OCI-LY3 (cell line): ENCODE results near the gene MICALL2.

Source experiments
- H2AFZ ChIP-seq: fragments of 200-600, 300-600 bp; shearing (Covaris generic); 2 replicates; pipeline ENCODE4 v1.6.0; 2014; ENCODE audit warnings: antibody characterized with exemption, low read depth, low read length
- H3K27ac ChIP-seq: fragments of 200-600, 300-600 bp; sonication (generic); 2 replicates; pipeline ENCODE4 v1.5.1; 2014; ENCODE audit warnings: mild to moderate bottlenecking, low read length, moderate library complexity, mixed read lengths
- H3K27me3 ChIP-seq: fragments of 200-600, 300-600 bp; sonication (generic); 2 replicates; pipeline ENCODE4 v1.6.1; 2014; ENCODE audit warnings: low read depth, low read length, mixed read lengths
- H3K36me3 ChIP-seq: fragments of 200-600, 300-600 bp; sonication (generic); replicated peaks from 2 replicates; pipeline ENCODE3; 2014; ENCODE audit warnings: low read depth, low read length, mixed read lengths
- H3K4me1 ChIP-seq: fragments of 300-600, 200-600 bp; sonication (generic); 2 replicates; pipeline ENCODE4 v1.6.1; 2014; ENCODE audit warnings: low read length, mixed read lengths
- H3K4me2 ChIP-seq: fragments of 200-600, 300-600 bp; sonication (generic); 2 replicates; pipeline ENCODE4 v1.6.1; 2014; ENCODE audit warnings: low read length, mixed read lengths
- H3K4me3 ChIP-seq: fragments of 300-600, 200-600 bp; sonication (generic); 2 replicates; pipeline ENCODE4 v1.5.1; 2014; ENCODE audit warnings: antibody characterized with exemption, mild to moderate bottlenecking, low read length, moderate library complexity
- H3K79me2 ChIP-seq: fragments of 300-600, 200-600 bp; shearing (Covaris generic); 2 replicates; pipeline ENCODE4 v1.6.1; 2014; ENCODE audit warnings: mild to moderate bottlenecking, low read length, mixed read lengths
- H3K9ac ChIP-seq: fragments of 300-600, 200-600 bp; shearing (Covaris generic); 2 replicates; pipeline ENCODE4 v1.6.0; 2014; ENCODE audit warnings: mild to moderate bottlenecking, low read length, moderate library complexity
- H3K9me3 ChIP-seq: fragments of 200-600, 300-600 bp; shearing (Covaris generic); 2 replicates; pipeline ENCODE4 v1.6.1; 2014; ENCODE audit warnings: low read length, mixed read lengths; ENCODE audit not compliant: insufficient read depth
- H4K20me1 ChIP-seq: fragments of 200-600, 300-600 bp; sonication (generic); 2 replicates; pipeline ENCODE4 v1.6.1; 2016; ENCODE audit warnings: low read length, mixed read lengths; ENCODE audit not compliant: insufficient read depth
- EZH2phosphoT487 ChIP-seq: fragments of 200-600 bp; shearing (Covaris generic); IDR thresholded peaks from 2 replicates; pipeline ENCODE4 v1.6.1; 2018; ENCODE audit warnings: antibody characterized with exemption, mixed run types, low read depth
- TF ChIP-seq, protein P1 (sequence below): fragments of 200-600, 300-600 bp; sonication (generic); IDR thresholded peaks from 2 replicates; pipeline ENCODE4 v1.5.1; 2014; ENCODE audit warnings: antibody characterized with exemption, low read length, low read depth

The MICALL2 gene

DNA sequence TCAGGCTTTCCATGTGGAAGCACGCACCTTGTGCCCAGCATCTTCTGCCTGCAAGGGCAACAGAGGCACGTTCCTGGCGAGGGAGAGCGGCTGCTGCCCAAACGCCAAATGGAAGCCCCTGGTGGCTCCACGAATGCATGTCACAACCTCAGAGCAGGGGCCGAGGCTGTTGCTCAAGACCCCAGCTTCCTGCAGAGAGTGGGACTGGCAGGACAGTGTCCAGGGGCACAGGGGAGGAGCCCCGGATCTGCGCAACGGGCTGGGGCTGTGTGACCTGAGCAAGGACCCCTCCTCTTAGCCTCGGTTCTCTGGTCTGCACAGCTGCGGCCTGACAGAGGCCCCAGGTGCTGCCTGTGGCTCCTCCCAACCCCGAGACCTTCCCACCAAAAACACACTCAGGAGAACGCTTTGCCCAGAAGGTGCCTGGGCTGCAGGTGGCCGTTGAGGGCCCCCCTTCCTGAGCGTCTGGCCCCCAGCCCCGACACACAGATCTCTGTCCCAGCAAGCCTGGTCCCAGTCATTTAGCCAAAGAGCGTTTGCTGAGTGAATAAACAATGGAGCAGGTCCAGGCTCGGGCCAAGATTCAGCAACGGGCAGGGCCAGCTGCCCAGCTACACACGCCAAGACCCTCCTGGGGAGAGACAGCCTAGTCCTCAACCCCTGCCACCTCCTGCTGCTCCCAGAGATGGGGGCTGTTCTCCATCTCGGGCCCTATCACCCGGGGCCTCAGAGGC lies 1.2 kb downstream of the MICALL2 start:
- no peak overlapping the region for H2AFZ ChIP-seq
- no peak overlapping the region for H3K27ac ChIP-seq
- no peaks in the 10 kb centered on the region for H3K4me1 ChIP-seq

DNA sequence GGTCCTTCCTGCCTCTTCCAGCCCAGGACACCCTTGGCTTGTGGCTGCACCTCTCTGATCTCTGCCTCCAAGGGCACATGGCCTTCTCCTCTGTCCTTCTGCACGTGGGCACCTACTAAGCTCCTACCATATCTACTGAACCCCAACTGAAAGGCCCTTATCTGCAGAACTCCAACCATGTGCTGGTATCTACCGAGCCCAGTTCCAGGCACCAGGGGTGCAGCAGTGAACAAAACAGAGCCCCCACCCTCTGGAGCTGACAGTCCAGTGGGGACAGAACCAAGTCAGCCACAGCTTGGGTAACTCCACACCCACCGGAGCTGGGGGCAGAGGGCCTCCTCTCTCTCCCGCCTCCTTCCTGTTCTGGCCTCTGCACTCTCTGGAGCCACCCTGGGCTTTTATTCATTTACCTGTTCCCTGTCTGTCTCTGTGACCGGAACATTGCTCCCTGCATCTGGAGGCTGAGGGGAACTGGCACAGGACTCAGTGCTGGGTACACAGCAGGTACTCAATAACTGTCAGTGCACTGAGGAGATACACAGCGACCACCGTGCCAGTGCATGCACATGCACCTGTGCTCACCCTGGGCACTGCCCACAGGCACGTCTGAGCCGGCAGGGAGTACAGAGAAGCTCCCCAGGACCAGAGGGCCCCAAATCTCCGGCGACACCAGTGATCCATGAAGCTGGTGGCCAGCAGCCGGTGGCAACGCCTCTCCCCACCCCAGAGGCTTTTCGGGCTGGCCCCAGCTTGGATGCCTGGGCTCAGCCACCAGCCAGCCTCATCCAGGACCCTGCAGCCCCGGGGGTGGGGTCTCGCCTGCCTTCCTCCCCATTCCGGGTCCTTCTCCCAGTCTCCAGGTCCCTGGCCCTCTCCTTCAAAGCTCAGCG lies 2.0 kb downstream of the MICALL2 start:
- Histone ChIP-seq H3K4me1 (no peaks in the 10 kb centered on the region), H2AFZ (no peak overlapping the region), H4K20me1 (no peaks in the 10 kb centered on the region), H3K9ac (no peak overlapping the region), H3K4me2 (no peak overlapping the region), H3K9me3 (no peaks in the 10 kb centered on the region), H3K36me3 (no peaks in the 10 kb centered on the region), H3K27ac (no peak overlapping the region), H3K79me2 (no peaks in the 10 kb centered on the region), H3K4me3 (no peak overlapping the region), H3K27me3 (no peaks in the 10 kb centered on the region)
- no peak for TF ChIP-seq EZH2phosphoT487
- TF ChIP-seq, protein P1, sequence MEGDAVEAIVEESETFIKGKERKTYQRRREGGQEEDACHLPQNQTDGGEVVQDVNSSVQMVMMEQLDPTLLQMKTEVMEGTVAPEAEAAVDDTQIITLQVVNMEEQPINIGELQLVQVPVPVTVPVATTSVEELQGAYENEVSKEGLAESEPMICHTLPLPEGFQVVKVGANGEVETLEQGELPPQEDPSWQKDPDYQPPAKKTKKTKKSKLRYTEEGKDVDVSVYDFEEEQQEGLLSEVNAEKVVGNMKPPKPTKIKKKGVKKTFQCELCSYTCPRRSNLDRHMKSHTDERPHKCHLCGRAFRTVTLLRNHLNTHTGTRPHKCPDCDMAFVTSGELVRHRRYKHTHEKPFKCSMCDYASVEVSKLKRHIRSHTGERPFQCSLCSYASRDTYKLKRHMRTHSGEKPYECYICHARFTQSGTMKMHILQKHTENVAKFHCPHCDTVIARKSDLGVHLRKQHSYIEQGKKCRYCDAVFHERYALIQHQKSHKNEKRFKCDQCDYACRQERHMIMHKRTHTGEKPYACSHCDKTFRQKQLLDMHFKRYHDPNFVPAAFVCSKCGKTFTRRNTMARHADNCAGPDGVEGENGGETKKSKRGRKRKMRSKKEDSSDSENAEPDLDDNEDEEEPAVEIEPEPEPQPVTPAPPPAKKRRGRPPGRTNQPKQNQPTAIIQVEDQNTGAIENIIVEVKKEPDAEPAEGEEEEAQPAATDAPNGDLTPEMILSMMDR = no peak

More for the DNA sequence above, 1.2 kb downstream of the MICALL2 start:
- Histone ChIP-seq H3K4me3 (no peak overlapping the region), H3K4me2 (no peak overlapping the region), H3K36me3 (no peaks in the 10 kb centered on the region), H3K9me3 (no peaks in the 10 kb centered on the region), H3K9ac (no peak overlapping the region), H4K20me1 (no peaks in the 10 kb centered on the region), H3K79me2 (no peaks in the 10 kb centered on the region), H3K27me3 (no peaks in the 10 kb centered on the region)
- no peak for TF ChIP-seq EZH2phosphoT487
- TF ChIP-seq, protein P1 = no peak

DNA sequence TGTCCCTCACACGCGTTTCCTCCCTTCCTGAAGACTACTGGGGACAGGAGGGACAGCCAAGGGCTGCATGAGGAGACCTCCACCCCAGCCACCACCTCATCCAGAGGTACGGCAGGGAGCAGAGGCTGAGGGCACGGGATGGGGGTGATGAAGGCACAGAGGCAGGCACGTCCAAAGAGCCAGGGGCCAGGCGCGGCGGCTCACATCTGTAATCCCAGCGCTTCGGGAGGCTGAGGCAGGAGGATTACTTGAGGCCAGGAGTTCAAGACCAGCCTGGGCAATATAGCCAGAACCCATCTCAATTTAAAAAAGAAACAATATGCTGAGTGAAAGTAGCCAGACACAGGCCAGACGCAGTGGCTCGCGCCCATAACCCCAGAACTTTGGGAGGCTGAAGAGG lies 3.3 kb downstream of the MICALL2 start:
- no peaks in the 10 kb centered on the region for H4K20me1 ChIP-seq
- H3K9ac ChIP-seq = no peak overlapping the region
- H2AFZ ChIP-seq = no peak overlapping the region
- no peaks in the 10 kb centered on the region for H3K36me3 ChIP-seq
- no peak overlapping the region for H3K4me2 ChIP-seq
- H3K27me3 ChIP-seq = no peaks in the 10 kb centered on the region
- H3K9me3 ChIP-seq = no peaks in the 10 kb centered on the region
- TF ChIP-seq, protein P1 = no peak
- TF ChIP-seq EZH2phosphoT487 = no peak
- H3K4me1 ChIP-seq = no peaks in the 10 kb centered on the region
- H3K79me2 ChIP-seq = no peaks in the 10 kb centered on the region
- H3K4me3 ChIP-seq = no peak overlapping the region
- H3K27ac ChIP-seq = no peak overlapping the region

DNA sequence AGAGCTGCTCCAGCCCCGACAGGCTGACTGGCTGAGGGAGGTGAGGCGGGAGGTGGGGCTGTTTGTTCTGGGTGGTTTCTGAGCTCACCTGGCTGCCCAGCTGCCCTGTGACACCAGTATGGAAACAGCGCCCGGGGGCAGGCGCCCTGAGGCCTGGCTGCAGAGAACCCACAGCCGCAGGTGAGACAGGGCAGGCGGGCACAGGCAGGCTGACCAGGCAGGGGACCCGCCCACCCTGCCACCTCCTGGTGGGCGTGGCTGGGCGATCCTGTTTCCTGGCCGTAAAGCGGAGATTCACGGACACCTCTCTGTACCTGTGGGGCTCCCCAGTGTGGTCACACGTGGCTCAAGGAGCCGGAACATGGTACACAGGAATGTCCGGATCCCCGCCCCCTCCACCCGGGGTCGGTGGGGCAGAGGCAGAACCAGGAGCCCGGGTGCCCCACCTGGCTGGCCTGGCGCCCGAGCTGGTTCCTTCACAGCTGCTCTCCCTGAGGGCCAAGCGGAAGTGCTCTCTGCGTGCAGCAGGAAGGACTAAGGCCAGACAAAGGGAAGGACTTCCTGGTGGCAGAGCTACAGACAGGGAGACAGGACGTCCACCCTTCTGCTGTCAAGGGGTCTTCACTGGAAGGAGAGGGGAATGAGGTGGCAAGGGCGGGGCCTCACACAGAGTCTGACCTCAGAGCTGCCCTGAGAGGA lies 3.9 kb downstream of the MICALL2 start:
- Histone ChIP-seq H3K27ac (no peak overlapping the region), H3K36me3 (no peaks in the 10 kb centered on the region), H2AFZ (0 out of 2 replicates have a peak overlapping the region, but pooled peaks have one; percentile 23), H3K9ac (no peak overlapping the region), H3K27me3 (no peaks in the 10 kb centered on the region), H3K9me3 (no peaks in the 10 kb centered on the region), H3K4me1 (no peaks in the 10 kb centered on the region), H3K4me3 (no peak overlapping the region), H3K4me2 (peak overlapping the region; percentile 36; the same call in 1 of the 2 replicates), H3K79me2 (no peaks in the 10 kb centered on the region), H4K20me1 (no peaks in the 10 kb centered on the region)
- TF ChIP-seq, protein P1 = no peak
- no peak for TF ChIP-seq EZH2phosphoT487
